H9 (cell line): Measurements from ENCODE around the gene ASTN2. TPM values are rescaled to one million over a fixed set of nuclear protein-coding genes. Genes with fewer than 3 reads are reported as not detected.

Experiments
- DNase-seq: peaks from one replicate; pipeline ENCODE4 v3.0.0-alpha.2; 2017
- H2AFZ ChIP-seq: one replicate; pipeline ENCODE4 v1.6.1; 2013; ENCODE audit warnings: mild to moderate bottlenecking, low read length, control low read depth, moderate library complexity
- H2AK5ac ChIP-seq: 2 replicates; pipeline ENCODE4 v1.6.1; 2013; ENCODE audit warnings: low read length, control low read depth, mixed read lengths; ENCODE audit not compliant: insufficient read length
- H2BK120ac ChIP-seq: one replicate; pipeline ENCODE4 v1.6.1; 2013; ENCODE audit warnings: low read depth, mild to moderate bottlenecking, low read length, control low read depth, inconsistent platforms; ENCODE audit not compliant: poor library complexity, severe bottlenecking
- H2BK12ac ChIP-seq: 2 replicates; pipeline ENCODE4 v1.6.1; 2013; ENCODE audit warnings: low read length, control low read depth, mixed read lengths, low read depth; ENCODE audit not compliant: insufficient read length
- H2BK15ac ChIP-seq: 2 replicates; pipeline ENCODE4 v1.6.1; 2013; ENCODE audit warnings: low read depth, low read length, control low read depth
- H2BK20ac ChIP-seq: one replicate; pipeline ENCODE4 v1.6.1; 2013; ENCODE audit warnings: low read depth, mild to moderate bottlenecking, low read length, control low read depth, inconsistent platforms; ENCODE audit not compliant: poor library complexity, severe bottlenecking
- H2BK5ac ChIP-seq: 2 replicates; pipeline ENCODE4 v1.6.1; 2013; ENCODE audit warnings: low read length, control low read depth, mixed read lengths; ENCODE audit not compliant: insufficient read length
- H3K14ac ChIP-seq: 2 replicates; pipeline ENCODE4 v1.6.1; 2013; ENCODE audit warnings: low read length, control low read depth; ENCODE audit not compliant: insufficient read depth
- H3K18ac ChIP-seq: 2 replicates; pipeline ENCODE4 v1.6.1; 2013; ENCODE audit warnings: low read depth, mild to moderate bottlenecking, mixed read lengths, low read length, control low read depth; ENCODE audit not compliant: insufficient read length
- H3K23ac ChIP-seq: 2 replicates; pipeline ENCODE4 v1.6.1; 2013; ENCODE audit warnings: low read length, control low read depth, mixed read lengths, low read depth; ENCODE audit not compliant: insufficient read length
- H3K23me2 ChIP-seq: 2 replicates; pipeline ENCODE4 v1.6.1; 2013; ENCODE audit warnings: low read depth, mild to moderate bottlenecking, mixed read lengths, low read length, control low read depth; ENCODE audit not compliant: insufficient read length, poor library complexity, severe bottlenecking
- H3K27ac ChIP-seq: 2 replicates; pipeline ENCODE4 v1.5.1; 2013; ENCODE audit warnings: low read length, control low read depth, mixed read lengths, low read depth; ENCODE audit not compliant: insufficient read length
- H3K27me3 ChIP-seq: 2 replicates; pipeline ENCODE4 v1.6.1; 2013; ENCODE audit warnings: low read length, control low read depth, inconsistent platforms; ENCODE audit not compliant: insufficient read depth
- H3K4ac ChIP-seq: 2 replicates; pipeline ENCODE4 v1.6.1; 2013; ENCODE audit warnings: low read depth, mild to moderate bottlenecking, control low read depth, inconsistent platforms, low read length, moderate library complexity
- H3K4me1 ChIP-seq: 2 replicates; pipeline ENCODE4 v1.6.1; 2013; ENCODE audit warnings: low read length, control low read depth, inconsistent platforms; ENCODE audit not compliant: insufficient read depth
- H3K4me2 ChIP-seq: 2 replicates; pipeline ENCODE4 v1.6.1; 2013; ENCODE audit warnings: low read length, control low read depth, mixed read lengths; ENCODE audit not compliant: insufficient read length, insufficient read depth
- H3K56ac ChIP-seq: 2 replicates; pipeline ENCODE4 v1.6.1; 2013; ENCODE audit warnings: low read depth, mild to moderate bottlenecking, mixed read lengths, low read length, control low read depth; ENCODE audit not compliant: insufficient read length
- H3K79me1 ChIP-seq: 2 replicates; pipeline ENCODE4 v1.6.1; 2013; ENCODE audit warnings: low read depth, mild to moderate bottlenecking, moderate library complexity, low read length, control low read depth, inconsistent platforms; ENCODE audit not compliant: insufficient read depth, poor library complexity, severe bottlenecking
- H3K79me2 ChIP-seq: 2 replicates; pipeline ENCODE4 v1.6.1; 2013; ENCODE audit warnings: low read length, control low read depth, inconsistent platforms; ENCODE audit not compliant: insufficient read depth
- H3K9ac ChIP-seq: 2 replicates; pipeline ENCODE4 v1.6.1; 2013; ENCODE audit warnings: low read length, control low read depth, mixed read lengths; ENCODE audit not compliant: insufficient read length; ENCODE audit errors: extremely low read depth
- H3K9me3 ChIP-seq: one replicate; pipeline ENCODE4 v1.6.1; 2013; ENCODE audit warnings: low read depth, low read length, inconsistent platforms; ENCODE audit not compliant: control insufficient read depth
- H3T11ph ChIP-seq: one replicate; pipeline ENCODE4 v1.6.1; 2013; ENCODE audit warnings: mild to moderate bottlenecking, low read length, control low read depth, inconsistent platforms
- H4K20me1 ChIP-seq: one replicate; pipeline ENCODE4 v1.6.1; 2013; ENCODE audit not compliant: control insufficient read depth, insufficient read length, insufficient read depth
- H4K5ac ChIP-seq: 2 replicates; pipeline ENCODE4 v1.6.1; 2013; ENCODE audit warnings: low read depth, mild to moderate bottlenecking, mixed read lengths, low read length, control low read depth; ENCODE audit not compliant: insufficient read length
- H4K8ac ChIP-seq: replicated peaks from 2 replicates; pipeline ENCODE4 v1.6.1; 2013; ENCODE audit warnings: low read length, control low read depth, mixed read lengths, low read depth; ENCODE audit not compliant: insufficient read length
- H4K91ac ChIP-seq: 2 replicates; pipeline ENCODE4 v1.6.1; 2013; ENCODE audit warnings: low read depth, mild to moderate bottlenecking, moderate library complexity, mixed read lengths, low read length, control low read depth; ENCODE audit not compliant: insufficient read length
- H3K27ac Mint-ChIP-seq, 3 experiments: 2 replicates in 2 of 3; 3 replicates in 1 of 3; pipeline ENCODE4 v1.8.0; 2020 to 2021; ENCODE audit warnings: mixed read lengths in 3 of 3, mild to moderate bottlenecking in 1 of 3, moderate library complexity in 1 of 3
- H3K27me3 Mint-ChIP-seq: 2 replicates; pipeline ENCODE4 v1.8.0; 2021; ENCODE audit warnings: low read depth, mild to moderate bottlenecking, moderate library complexity, mixed read lengths
- H3K36me3 Mint-ChIP-seq, 3 experiments: 2 replicates in 2 of 3; 3 replicates in 1 of 3; pipeline ENCODE4 v1.8.0; 2020 to 2021; ENCODE audit warnings: low read depth in 3 of 3, mixed read lengths in 3 of 3; ENCODE audit not compliant: insufficient read depth in 1 of 3
- H3K4me1 Mint-ChIP-seq, 2 experiments: 2 replicates each; pipeline ENCODE4 v1.8.0; 2020; ENCODE audit warnings: mixed read lengths in 2 of 2
- H3K4me3 Mint-ChIP-seq, 2 experiments: 2 replicates in 1 of 2; 3 replicates in 1 of 2; pipeline ENCODE4 v1.8.0; 2020 to 2021; ENCODE audit warnings: mild to moderate bottlenecking in 2 of 2, mixed read lengths in 2 of 2, moderate library complexity in 1 of 2
- H3K9me3 Mint-ChIP-seq, 2 experiments: 2 replicates in 1 of 2; 3 replicates in 1 of 2; pipeline ENCODE4 v1.8.0; 2020; ENCODE audit warnings: mild to moderate bottlenecking in 2 of 2, mixed read lengths in 2 of 2, moderate library complexity in 1 of 2
- WGBS: extraction: QIAGEN DNeasy Blood & Tissue Kit; methylation state at CpG from one replicate; pipeline ENCODE4 v1.1.7; 2013; ENCODE audit warnings: missing lambda C conversion rate, low lambda C conversion rate, mixed read lengths; ENCODE audit not compliant: insufficient read length; ENCODE audit errors: extremely low coverage; 5-methylcytosine and 5-hydroxymethylcytosine counted together
- total RNA-seq: library from RNA; stranded (reverse); gene quantifications from 2 replicates; pipeline ENCODE4 v1.2.1, GENCODE V29; 2021
- TF ChIP-seq, protein P1 (sequence below): fragments of 200-600 bp; sonication (generic); conservative IDR thresholded peaks from 3 replicates; pipeline ENCODE4 v1.8.0; 2021; ENCODE audit warnings: antibody characterized with exemption, mild to moderate bottlenecking

The ASTN2 gene
- total RNA-seq, 1 experiment from 2014 or later, result 9.7 TPM

DNA sequence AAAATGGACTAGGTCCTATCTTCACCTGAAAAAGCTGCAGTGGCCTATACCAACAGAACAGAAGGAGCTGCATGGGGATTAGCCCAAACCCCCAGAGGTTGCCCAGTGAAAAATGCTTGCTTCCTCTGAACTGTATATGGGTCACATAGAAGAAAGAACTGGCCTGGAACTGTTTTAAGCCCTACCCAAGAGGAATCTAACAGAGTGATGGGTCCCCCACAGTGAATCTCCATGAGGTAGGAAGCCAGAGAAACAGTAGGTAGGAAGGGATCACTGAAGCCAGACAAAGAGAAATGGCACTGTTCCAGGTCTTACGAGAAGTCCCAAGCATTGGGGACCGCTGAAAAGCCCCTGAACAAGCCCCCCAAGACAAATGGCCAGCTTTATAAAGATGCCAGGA, 756.6 kb downstream of the ASTN2 start:
- no peak overlapping the region for H3K4ac ChIP-seq
- no peak overlapping the region for H3K23ac ChIP-seq
- Mint-ChIP-seq H3K9me3 (no peaks in the 10 kb centered on the region), H3K4me1 (peaks cover 5 to 6% of the 10 kb centered on the region in 2 experiments), H3K27ac (no peak overlapping the region; a peak in 4 of 7 replicates), H3K36me3 (no peaks in the 10 kb centered on the region), H3K27me3 (no peaks in the 10 kb centered on the region; the same call in 1 of the 2 replicates), H3K4me3 (no peak overlapping the region; a peak in 1 of 5 replicates)
- H2BK120ac ChIP-seq, result no peak overlapping the region
- WGBS, result no CpG with 5 or more reads among the region's 2 CpGs
- H3K14ac ChIP-seq, result no peak overlapping the region
- H3K27me3 ChIP-seq, result no peaks in the 10 kb centered on the region
- H3K23me2 ChIP-seq, result no peaks in the 10 kb centered on the region
- no peak overlapping the region for H3K27ac ChIP-seq
- no peak overlapping the region for H2AK5ac ChIP-seq
- H2AFZ ChIP-seq, result no peak overlapping the region
- H3K18ac ChIP-seq, result no peak overlapping the region
- H3K79me1 ChIP-seq, result no peaks in the 10 kb centered on the region
- no peaks in the 10 kb centered on the region for H3K79me2 ChIP-seq
- no peak overlapping the region for H4K5ac ChIP-seq
- H2BK15ac ChIP-seq, result no peak overlapping the region
- no peak overlapping the region for H3T11ph ChIP-seq
- H2BK12ac ChIP-seq, result no peak overlapping the region
- H3K9ac ChIP-seq, result no peak overlapping the region
- no peak overlapping the region for H4K8ac ChIP-seq
- no peak for DNase-seq
- H3K9me3 ChIP-seq, result no peaks in the 10 kb centered on the region
- no peak overlapping the region for H2BK20ac ChIP-seq
- H3K4me1 ChIP-seq, result no peaks in the 10 kb centered on the region
- H4K20me1 ChIP-seq, result no peaks in the 10 kb centered on the region
- no peak overlapping the region for H2BK5ac ChIP-seq
- no peak overlapping the region for H4K91ac ChIP-seq
- H3K56ac ChIP-seq, result no peak overlapping the region
- H3K4me2 ChIP-seq, result no peak overlapping the region
- TF ChIP-seq, protein P1, sequence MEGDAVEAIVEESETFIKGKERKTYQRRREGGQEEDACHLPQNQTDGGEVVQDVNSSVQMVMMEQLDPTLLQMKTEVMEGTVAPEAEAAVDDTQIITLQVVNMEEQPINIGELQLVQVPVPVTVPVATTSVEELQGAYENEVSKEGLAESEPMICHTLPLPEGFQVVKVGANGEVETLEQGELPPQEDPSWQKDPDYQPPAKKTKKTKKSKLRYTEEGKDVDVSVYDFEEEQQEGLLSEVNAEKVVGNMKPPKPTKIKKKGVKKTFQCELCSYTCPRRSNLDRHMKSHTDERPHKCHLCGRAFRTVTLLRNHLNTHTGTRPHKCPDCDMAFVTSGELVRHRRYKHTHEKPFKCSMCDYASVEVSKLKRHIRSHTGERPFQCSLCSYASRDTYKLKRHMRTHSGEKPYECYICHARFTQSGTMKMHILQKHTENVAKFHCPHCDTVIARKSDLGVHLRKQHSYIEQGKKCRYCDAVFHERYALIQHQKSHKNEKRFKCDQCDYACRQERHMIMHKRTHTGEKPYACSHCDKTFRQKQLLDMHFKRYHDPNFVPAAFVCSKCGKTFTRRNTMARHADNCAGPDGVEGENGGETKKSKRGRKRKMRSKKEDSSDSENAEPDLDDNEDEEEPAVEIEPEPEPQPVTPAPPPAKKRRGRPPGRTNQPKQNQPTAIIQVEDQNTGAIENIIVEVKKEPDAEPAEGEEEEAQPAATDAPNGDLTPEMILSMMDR, result no peak
